Measurements from ENCODE around the gene POLR3F.

GRCh38 chr20:18436847-18437246, 30.3 kb upstream of the POLR3F start:
- TF ChIP-seq CTCF (IDR thresholded peaks at IDR 0.05) (no peak), POLR2A (IDR thresholded peaks at IDR 0.05) (no peak)

Data from body of pancreas (tissue), 4 donors.